ENCODE results near the gene THSD7B. TPM values are rescaled to one million over a fixed set of nuclear protein-coding genes. Genes with fewer than 3 reads are reported as not detected.

Gene THSD7B
- total and polyA plus RNA-seq, 2 experiments from 2014 or later = 0.11 TPM; not detected in 1

DNA sequence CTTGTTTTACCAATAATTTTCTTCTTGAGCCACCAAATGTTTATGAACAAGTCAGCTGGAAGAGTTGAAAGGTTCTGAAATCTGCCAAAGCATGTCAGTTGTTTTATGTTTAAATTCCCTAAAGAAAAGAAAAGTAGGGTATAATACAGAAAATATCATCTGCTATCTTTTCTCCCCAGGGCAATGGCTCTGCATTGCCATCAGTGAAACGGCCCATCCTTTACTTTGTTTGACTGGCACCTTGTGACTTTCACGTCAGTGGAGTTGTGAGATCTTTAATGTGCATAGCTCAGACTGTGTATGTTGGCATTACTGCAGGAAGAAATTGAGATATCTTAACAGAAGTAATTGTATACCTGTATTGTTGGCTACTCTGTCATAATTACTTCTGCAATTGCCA lies 239.9 kb downstream of the THSD7B start:
- no peaks in the 10 kb centered on the region for H3K36me3 ChIP-seq (ENCODE audit: low read depth)
- TF ChIP-seq EZH2 (IDR thresholded peaks at IDR 0.05; ENCODE audit: insufficient read depth, poor library complexity, severe bottlenecking) (no peak), EZH2phosphoT487 (IDR thresholded peaks at IDR 0.05; ENCODE audit: insufficient read depth, low read depth) (no peak)
- H3K4me3 ChIP-seq = no peak overlapping the region
- H3K27me3 ChIP-seq (replicated peaks; ENCODE audit: insufficient read depth) = no peaks in the 10 kb centered on the region
- H4K20me1 ChIP-seq (ENCODE audit: insufficient read depth) = no peaks in the 10 kb centered on the region
- no peaks in the 10 kb centered on the region for H3K4me1 ChIP-seq (ENCODE audit: insufficient read depth)
- DNase-seq = no peak
- no peaks in the 10 kb centered on the region for H3K9me3 ChIP-seq (ENCODE audit: low read depth)
- no peaks in the 10 kb centered on the region for H3K79me2 ChIP-seq (ENCODE audit: insufficient read depth)
- H3K9me2 ChIP-seq (ENCODE audit: insufficient read depth) = no peaks in the 10 kb centered on the region
- in situ Hi-C loops (cut with MboI) = no loop called here
- no peak overlapping the region for H3K4me2 ChIP-seq (ENCODE audit: unreplicated experiment)
- H2AFZ ChIP-seq = no peak overlapping the region
- 5 to 10% methylated on average over 2 of the region's 2 CpGs for WGBS, 2 experiments (ENCODE audit: low coverage in 1 of 2, low lambda C conversion rate in 2 of 2, missing lambda C conversion rate in 2 of 2)
- no peak overlapping the region for H3K27ac ChIP-seq
- H3K9ac ChIP-seq = no peak overlapping the region
- no peaks in the 10 kb centered on the region for H3F3A ChIP-seq (ENCODE audit: insufficient read depth)

DNA sequence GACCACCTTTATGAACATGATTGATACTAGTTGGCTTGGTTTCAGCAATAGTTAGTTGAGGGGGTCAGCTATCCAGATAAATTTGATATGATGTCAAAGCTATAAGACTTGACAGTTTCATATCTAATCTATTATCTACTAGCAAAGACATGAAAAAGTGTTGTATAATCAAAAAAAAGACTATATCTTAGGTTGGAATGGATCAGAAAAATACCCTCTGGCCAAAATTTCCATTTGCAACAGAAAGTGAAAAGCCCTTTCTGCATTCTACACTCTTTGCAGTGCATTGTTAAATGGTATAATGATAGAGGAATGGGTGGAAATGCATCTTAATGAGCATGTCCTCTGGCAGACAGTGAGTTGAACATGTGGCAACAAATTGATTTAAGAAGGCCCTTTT lies 242.6 kb downstream of the THSD7B start:
- no peak overlapping the region for H3K27ac ChIP-seq

DNA sequence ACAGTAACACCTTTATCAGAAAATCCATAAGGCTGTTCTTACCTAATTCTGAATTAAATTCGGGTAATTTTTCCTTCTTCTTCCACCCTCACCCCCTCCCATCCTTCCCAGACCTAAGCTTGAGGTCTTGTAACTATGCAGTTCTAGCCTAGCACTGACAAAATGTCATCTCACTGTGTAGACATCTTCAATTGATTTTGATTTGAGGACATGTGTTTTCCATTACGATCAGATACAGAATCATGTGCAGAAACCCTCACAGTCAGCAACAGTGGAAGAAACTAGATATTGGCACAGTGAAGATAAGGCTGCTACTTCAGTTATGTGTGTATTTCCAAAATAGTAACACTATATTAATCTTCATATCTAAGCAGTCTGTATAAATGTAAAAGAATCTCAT lies 244.6 kb downstream of the THSD7B start:
- WGBS, 2 experiments (ENCODE audit: low coverage in 1 of 2, low lambda C conversion rate in 2 of 2, missing lambda C conversion rate in 2 of 2) = 0 to 1% methylated on average over 2 of the region's 2 CpGs
- Histone ChIP-seq H3K4me2 (ENCODE audit: unreplicated experiment) (no peak overlapping the region), H4K20me1 (ENCODE audit: insufficient read depth) (no peaks in the 10 kb centered on the region), H3K27ac (no peak overlapping the region), H3K27me3 (replicated peaks; ENCODE audit: insufficient read depth) (no peaks in the 10 kb centered on the region), H3K9me3 (ENCODE audit: low read depth) (no peaks in the 10 kb centered on the region), H3K4me3 (no peak overlapping the region), H2AFZ (no peak overlapping the region), H3F3A (ENCODE audit: insufficient read depth) (no peaks in the 10 kb centered on the region), H3K36me3 (ENCODE audit: low read depth) (no peaks in the 10 kb centered on the region), H3K4me1 (ENCODE audit: insufficient read depth) (no peaks in the 10 kb centered on the region), H3K9me2 (ENCODE audit: insufficient read depth) (no peaks in the 10 kb centered on the region), H3K9ac (no peak overlapping the region), H3K79me2 (ENCODE audit: insufficient read depth) (no peaks in the 10 kb centered on the region)
- no peak for DNase-seq
- TF ChIP-seq EZH2phosphoT487 (IDR thresholded peaks at IDR 0.05; ENCODE audit: insufficient read depth, low read depth) = no peak
- no peak for TF ChIP-seq EZH2 (IDR thresholded peaks at IDR 0.05; ENCODE audit: insufficient read depth, poor library complexity, severe bottlenecking)
- in situ Hi-C loops (cut with MboI) = no loop called here

More for the DNA sequence above, 242.6 kb downstream of the THSD7B start:
- in situ Hi-C loops (cut with MboI) = no loop called here
- Histone ChIP-seq H3K9me3 (ENCODE audit: low read depth) (no peaks in the 10 kb centered on the region), H3K36me3 (ENCODE audit: low read depth) (no peaks in the 10 kb centered on the region), H3K9ac (no peak overlapping the region), H3K4me2 (ENCODE audit: unreplicated experiment) (no peak overlapping the region), H2AFZ (no peak overlapping the region), H3K4me1 (ENCODE audit: insufficient read depth) (no peaks in the 10 kb centered on the region), H3K4me3 (no peak overlapping the region), H3F3A (ENCODE audit: insufficient read depth) (no peaks in the 10 kb centered on the region), H4K20me1 (ENCODE audit: insufficient read depth) (no peaks in the 10 kb centered on the region), H3K27me3 (replicated peaks; ENCODE audit: insufficient read depth) (no peaks in the 10 kb centered on the region), H3K9me2 (ENCODE audit: insufficient read depth) (no peaks in the 10 kb centered on the region), H3K79me2 (ENCODE audit: insufficient read depth) (no peaks in the 10 kb centered on the region)
- DNase-seq = no peak
- TF ChIP-seq EZH2 (IDR thresholded peaks at IDR 0.05; ENCODE audit: insufficient read depth, poor library complexity, severe bottlenecking) = no peak
- TF ChIP-seq EZH2phosphoT487 (IDR thresholded peaks at IDR 0.05; ENCODE audit: insufficient read depth, low read depth) = no peak

DNA sequence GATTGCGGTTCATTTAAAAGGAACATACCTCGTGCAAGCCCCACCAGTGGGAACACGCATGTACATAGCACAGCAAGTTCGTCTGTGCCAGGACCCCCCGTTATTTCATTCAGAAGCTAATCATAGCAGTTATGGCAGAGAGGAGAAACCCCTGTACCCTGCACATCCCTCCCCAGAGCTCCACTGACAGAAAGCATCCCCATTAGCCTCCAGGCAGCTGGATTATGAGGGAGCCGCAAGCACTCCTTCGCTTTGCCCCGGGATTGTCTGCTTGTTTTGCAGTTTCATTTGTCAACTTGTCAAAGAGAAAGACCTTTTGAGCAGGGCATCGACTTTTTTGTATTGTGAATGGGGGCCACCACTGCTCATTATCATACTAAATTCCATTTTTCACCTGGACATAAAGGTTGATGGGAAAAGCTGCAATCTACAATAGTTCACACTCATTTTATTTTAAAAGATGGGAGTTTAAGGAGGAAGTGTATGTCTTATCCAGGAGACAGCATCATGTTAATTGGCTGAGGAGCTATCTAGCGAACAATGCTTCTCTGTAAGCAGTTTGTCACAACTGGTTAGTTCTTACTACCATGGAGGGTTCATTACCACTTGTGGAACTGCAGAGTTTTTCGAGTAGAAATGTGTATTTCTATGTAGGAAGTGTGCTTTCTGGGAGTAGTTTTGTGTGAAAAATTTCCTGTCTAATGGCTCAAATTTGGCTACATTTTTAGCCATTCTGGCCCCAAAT lies 255.3 kb downstream of the THSD7B start:
- Histone ChIP-seq H3F3A (ENCODE audit: insufficient read depth) (no peaks in the 10 kb centered on the region), H3K79me2 (ENCODE audit: insufficient read depth) (no peaks in the 10 kb centered on the region), H4K20me1 (ENCODE audit: insufficient read depth) (no peaks in the 10 kb centered on the region), H3K4me1 (ENCODE audit: insufficient read depth) (no peaks in the 10 kb centered on the region), H3K4me3 (no peak overlapping the region), H3K9ac (no peak overlapping the region), H3K9me2 (ENCODE audit: insufficient read depth) (no peaks in the 10 kb centered on the region), H3K27ac (no peak overlapping the region), H3K36me3 (ENCODE audit: low read depth) (no peaks in the 10 kb centered on the region), H3K9me3 (ENCODE audit: low read depth) (no peaks in the 10 kb centered on the region), H3K27me3 (replicated peaks; ENCODE audit: insufficient read depth) (no peaks in the 10 kb centered on the region), H3K4me2 (ENCODE audit: unreplicated experiment) (no peak overlapping the region), H2AFZ (no peak overlapping the region)
- TF ChIP-seq EZH2 (IDR thresholded peaks at IDR 0.05; ENCODE audit: insufficient read depth, poor library complexity, severe bottlenecking) (no peak), EZH2phosphoT487 (IDR thresholded peaks at IDR 0.05; ENCODE audit: insufficient read depth, low read depth) (no peak)
- in situ Hi-C loops (cut with MboI) = no loop called here
- DNase-seq = no peak
- 44 to 45% methylated on average over 11 of the region's 11 CpGs for WGBS, 2 experiments (ENCODE audit: low coverage in 1 of 2, low lambda C conversion rate in 2 of 2, missing lambda C conversion rate in 2 of 2)
